Neural progenitor cell (in vitro differentiated cells): ENCODE results near the gene ACOT7. TPM values are rescaled to one million over a fixed set of nuclear protein-coding genes. Genes with fewer than 3 reads are reported as not detected.

ENCODE experiments used
- DNase-seq: peaks from one replicate; pipeline ENCODE4 v3.0.0-alpha.2; 2016; ENCODE audit warnings: low spot score
- H2AFZ ChIP-seq: fragments of 200-600 bp; sonication (generic); replicated peaks from 2 replicates; pipeline ENCODE4 v1.6.1; 2016; ENCODE audit warnings: antibody characterized with exemption
- H3F3A ChIP-seq: fragments of 200-600 bp; sonication (generic); 2 replicates; pipeline ENCODE4 v1.6.1; 2016; ENCODE audit warnings: antibody characterized with exemption, low read depth
- H3K27ac ChIP-seq: fragments of 200-600 bp; sonication (generic); 2 replicates; pipeline ENCODE4 v1.5.1; 2016; ENCODE audit warnings: mild to moderate bottlenecking
- H3K27me3 ChIP-seq: fragments of 200-600 bp; sonication (generic); 2 replicates; pipeline ENCODE4 v1.6.1; 2016; ENCODE audit warnings: mild to moderate bottlenecking, moderate library complexity
- H3K36me3 ChIP-seq: fragments of 200-600 bp; sonication (generic); 2 replicates; pipeline ENCODE4 v1.5.1; 2016
- H3K4me1 ChIP-seq: fragments of 200-600 bp; sonication (generic); 2 replicates; pipeline ENCODE4 v1.6.1; 2016; ENCODE audit warnings: mixed run types
- H3K4me2 ChIP-seq: fragments of 200-600 bp; sonication (generic); 2 replicates; pipeline ENCODE4 v1.6.1; 2016
- H3K4me3 ChIP-seq: fragments of 200-600 bp; sonication (generic); 2 replicates; pipeline ENCODE4 v1.5.1; 2016
- H3K79me2 ChIP-seq: fragments of 200-600 bp; sonication (generic); 2 replicates; pipeline ENCODE4 v1.6.1; 2016; ENCODE audit warnings: low read depth
- H3K9ac ChIP-seq: fragments of 200-600 bp; sonication (generic); 2 replicates; pipeline ENCODE4 v1.6.1; 2016
- H3K9me3 ChIP-seq: fragments of 200-600 bp; sonication (generic); 2 replicates; pipeline ENCODE4 v1.5.1; 2016; ENCODE audit warnings: low read depth
- H4K20me1 ChIP-seq: fragments of 200-600 bp; sonication (generic); 2 replicates; pipeline ENCODE4 v1.6.1; 2016; ENCODE audit warnings: low read depth
- H3K27ac Mint-ChIP-seq: 3 replicates; pipeline ENCODE4 v1.8.0; 2021; ENCODE audit warnings: mixed read lengths
- H3K27me3 Mint-ChIP-seq: 2 replicates; pipeline ENCODE4 v1.8.0; 2022; ENCODE audit warnings: low read depth, mild to moderate bottlenecking, inconsistent platforms, moderate library complexity, mixed read lengths; ENCODE audit not compliant: insufficient read depth
- H3K36me3 Mint-ChIP-seq: 3 replicates; pipeline ENCODE4 v1.8.0; 2021; ENCODE audit warnings: mixed read lengths
- H3K4me1 Mint-ChIP-seq: 3 replicates; pipeline ENCODE4 v1.8.0; 2021; ENCODE audit warnings: mixed read lengths
- H3K4me3 Mint-ChIP-seq: 3 replicates; pipeline ENCODE4 v1.8.0; 2021; ENCODE audit warnings: mild to moderate bottlenecking, moderate library complexity, mixed read lengths
- H3K9me3 Mint-ChIP-seq: 3 replicates; pipeline ENCODE4 v1.8.0; 2020; ENCODE audit warnings: mixed read lengths
- EZH2 ChIP-seq: fragments of 200-600 bp; sonication (generic); IDR thresholded peaks from 2 replicates; pipeline ENCODE4 v1.6.1; 2017; ENCODE audit warnings: antibody characterized with exemption, mild to moderate bottlenecking, moderate library complexity
- EZH2phosphoT487 ChIP-seq: fragments of 200-600 bp; sonication (generic); IDR thresholded peaks from 2 replicates; pipeline ENCODE4 v1.6.1; 2017; ENCODE audit warnings: antibody characterized with exemption
- total RNA-seq: library from RNA; depleted of rRNA; stranded (reverse); fragments of >200 nt; gene quantifications from 2 replicates; pipeline ENCODE4 v1.2.3, GENCODE V29; 2015; ENCODE audit warnings: low replicate concordance
- TF ChIP-seq, protein P1 (sequence below): fragments of 200-600 bp; sonication (generic); IDR thresholded peaks from 2 replicates; pipeline ENCODE4 v1.5.1; 2017; ENCODE audit warnings: antibody characterized with exemption, mild to moderate bottlenecking

The ACOT7 gene
- total RNA-seq, 1 donor from 2014 or later, result 19.6 TPM

- Mint-ChIP-seq H3K4me1 (peaks cover 8% of the 10 kb centered on the region), H3K27ac (no peak within 1 kb of the TSS), H3K4me3 (peak within 1 kb of the TSS; percentile 60), H3K36me3 (no peaks in the 10 kb centered on the region), H3K27me3 (peaks cover 74% of the 10 kb centered on the region), H3K9me3 (peaks cover 2% of the 10 kb centered on the region)
- H3K27ac ChIP-seq, result no peak within 1 kb of the TSS
- no peaks in the 10 kb centered on the region for H3K79me2 ChIP-seq
- peaks cover 30% of the 10 kb centered on the region for H3K4me1 ChIP-seq
- peak within 1 kb of the TSS; percentile 19 for H2AFZ ChIP-seq
- peaks cover 52% of the 10 kb centered on the region for H4K20me1 ChIP-seq
- H3K9ac ChIP-seq, result no peak within 1 kb of the TSS
- H3K36me3 ChIP-seq, result no peaks in the 10 kb centered on the region
- TF ChIP-seq EZH2 (peak; percentile 83), EZH2phosphoT487 (peak; percentile 78)
- TF ChIP-seq, protein P1, sequence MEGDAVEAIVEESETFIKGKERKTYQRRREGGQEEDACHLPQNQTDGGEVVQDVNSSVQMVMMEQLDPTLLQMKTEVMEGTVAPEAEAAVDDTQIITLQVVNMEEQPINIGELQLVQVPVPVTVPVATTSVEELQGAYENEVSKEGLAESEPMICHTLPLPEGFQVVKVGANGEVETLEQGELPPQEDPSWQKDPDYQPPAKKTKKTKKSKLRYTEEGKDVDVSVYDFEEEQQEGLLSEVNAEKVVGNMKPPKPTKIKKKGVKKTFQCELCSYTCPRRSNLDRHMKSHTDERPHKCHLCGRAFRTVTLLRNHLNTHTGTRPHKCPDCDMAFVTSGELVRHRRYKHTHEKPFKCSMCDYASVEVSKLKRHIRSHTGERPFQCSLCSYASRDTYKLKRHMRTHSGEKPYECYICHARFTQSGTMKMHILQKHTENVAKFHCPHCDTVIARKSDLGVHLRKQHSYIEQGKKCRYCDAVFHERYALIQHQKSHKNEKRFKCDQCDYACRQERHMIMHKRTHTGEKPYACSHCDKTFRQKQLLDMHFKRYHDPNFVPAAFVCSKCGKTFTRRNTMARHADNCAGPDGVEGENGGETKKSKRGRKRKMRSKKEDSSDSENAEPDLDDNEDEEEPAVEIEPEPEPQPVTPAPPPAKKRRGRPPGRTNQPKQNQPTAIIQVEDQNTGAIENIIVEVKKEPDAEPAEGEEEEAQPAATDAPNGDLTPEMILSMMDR, result no peak
- H3K4me3 ChIP-seq, result peak within 1 kb of the TSS; percentile 47
- peaks cover 100% of the 10 kb centered on the region for H3K27me3 ChIP-seq
- peak; percentile 62 for DNase-seq
- no peaks in the 10 kb centered on the region for H3K9me3 ChIP-seq
- peaks cover 34% of the 10 kb centered on the region for H3F3A ChIP-seq
- peak within 1 kb of the TSS; percentile 88 for H3K4me2 ChIP-seq
Measured at GRCh38 chr1:6419804-6420453, 26.4 kb upstream of the ACOT7 start, which contains the start of gene HES2. TSS of gene HES2 (minus strand) at chr1:6419919. CDS start at chr1:6419820, 99 bp downstream.

DNA sequence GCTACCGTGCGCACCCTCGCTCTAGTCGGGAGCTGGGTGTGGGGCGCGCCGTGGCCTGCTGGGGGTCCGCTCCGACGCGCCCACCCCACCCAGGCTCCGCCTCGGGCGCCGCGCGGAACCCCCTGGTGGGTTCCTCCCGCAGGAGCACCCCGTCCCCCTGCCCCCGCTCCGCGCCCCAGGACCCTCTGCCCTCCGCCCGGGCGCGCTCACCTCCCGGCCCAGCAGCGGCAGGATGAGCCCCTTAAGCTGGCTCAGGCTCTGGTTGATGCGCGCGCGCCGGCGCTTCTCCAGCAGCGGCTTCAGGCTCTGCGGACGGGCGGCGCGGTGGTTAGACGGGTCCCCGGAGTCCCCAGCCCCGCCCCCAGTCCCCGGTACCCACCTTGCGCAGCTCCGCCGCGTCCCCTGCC lies 25.8 kb upstream of the ACOT7 start:
- Histone ChIP-seq H3F3A (peaks cover 34% of the 10 kb centered on the region), H2AFZ (peak overlapping the region; percentile 19), H3K36me3 (no peaks in the 10 kb centered on the region), H3K4me2 (peak overlapping the region; percentile 88), H3K9ac (no peak overlapping the region), H3K9me3 (no peaks in the 10 kb centered on the region), H3K4me3 (peak overlapping the region; percentile 47), H3K27me3 (peaks cover 100% of the 10 kb centered on the region), H3K27ac (no peak overlapping the region), H3K4me1 (peaks cover 30% of the 10 kb centered on the region), H3K79me2 (no peaks in the 10 kb centered on the region), H4K20me1 (peaks cover 52% of the 10 kb centered on the region)
- H3K36me3 Mint-ChIP-seq, result no peaks in the 10 kb centered on the region
- H3K27me3 Mint-ChIP-seq, result peaks cover 76% of the 10 kb centered on the region
- no peak overlapping the region for H3K4me3 Mint-ChIP-seq
- DNase-seq, result peak; percentile 78
- peaks cover 2% of the 10 kb centered on the region for H3K9me3 Mint-ChIP-seq
- peaks cover 12% of the 10 kb centered on the region for H3K4me1 Mint-ChIP-seq
- H3K27ac Mint-ChIP-seq, result no peak overlapping the region
- TF ChIP-seq, protein P1, result no peak
- TF ChIP-seq EZH2 (peak; percentile 81), EZH2phosphoT487 (peak; percentile 79)

DNA sequence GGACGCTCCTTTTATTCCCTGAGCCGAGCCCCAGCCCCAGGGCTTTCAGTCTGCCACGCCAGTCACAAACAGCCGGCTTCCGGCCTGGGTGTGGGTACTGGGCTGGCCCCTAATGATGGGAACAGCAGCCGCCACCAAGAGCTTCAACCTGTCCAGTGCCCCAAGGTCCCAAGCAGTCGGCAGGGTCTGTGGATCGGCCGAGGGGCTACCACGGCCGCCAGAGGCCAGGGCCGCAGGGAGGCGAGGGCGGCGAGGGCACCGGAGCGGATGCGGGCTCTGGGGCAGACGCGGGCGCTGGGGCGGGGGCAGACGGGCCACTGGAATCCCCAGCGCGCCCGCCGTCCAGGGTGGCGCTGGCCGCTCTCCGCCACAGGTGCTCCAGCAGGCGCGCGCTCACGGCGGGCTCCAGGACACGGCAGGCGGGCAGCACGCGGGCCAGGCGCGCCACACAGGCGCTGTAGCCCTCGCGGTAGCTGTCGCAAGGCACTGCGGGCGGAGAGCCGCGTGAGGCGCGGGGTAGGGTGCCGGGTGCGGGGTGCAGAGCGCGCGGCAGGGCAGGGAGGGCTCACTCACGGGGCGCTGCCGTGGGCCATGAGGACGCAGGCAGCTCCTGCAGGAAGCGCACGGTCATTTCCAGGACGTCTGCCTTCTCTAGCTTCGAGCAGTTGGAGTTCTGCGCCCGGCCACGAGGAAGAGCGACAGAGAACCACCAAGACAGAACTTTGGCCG lies 25.3 kb upstream of the ACOT7 start:
- H2AFZ ChIP-seq, result no peak overlapping the region
- peaks cover 70% of the 10 kb centered on the region for H3K27me3 Mint-ChIP-seq
- H3K4me1 Mint-ChIP-seq, result peaks cover 8% of the 10 kb centered on the region
- peak; percentile 38 for DNase-seq
- H3K27me3 ChIP-seq, result peaks cover 99% of the 10 kb centered on the region
- no peak overlapping the region for H3K27ac ChIP-seq
- no peak overlapping the region for H3K9ac ChIP-seq
- H3K79me2 ChIP-seq, result no peaks in the 10 kb centered on the region
- H3K36me3 Mint-ChIP-seq, result no peaks in the 10 kb centered on the region
- peak overlapping the region; percentile 47 for H3K4me3 ChIP-seq
- peak overlapping the region; percentile 60 for H3K4me3 Mint-ChIP-seq
- no peaks in the 10 kb centered on the region for H3K9me3 ChIP-seq
- H3K4me1 ChIP-seq, result peaks cover 25% of the 10 kb centered on the region
- H3K27ac Mint-ChIP-seq, result no peak overlapping the region
- no peaks in the 10 kb centered on the region for H3K36me3 ChIP-seq
- peaks cover 2% of the 10 kb centered on the region for H3K9me3 Mint-ChIP-seq
- H4K20me1 ChIP-seq, result peaks cover 46% of the 10 kb centered on the region
- TF ChIP-seq EZH2 (peak; percentile 73), EZH2phosphoT487 (peak; percentile 74)
- TF ChIP-seq, protein P1, result no peak
- peaks cover 28% of the 10 kb centered on the region for H3F3A ChIP-seq
- H3K4me2 ChIP-seq, result peak overlapping the region; percentile 88
